GM23338 (cell line): ENCODE measurements around the gene PSMG4. TPM values are rescaled to one million over a fixed set of nuclear protein-coding genes. Genes with fewer than 3 reads are reported as not detected.

ENCODE experiments used
- ATAC-seq: fragments of 200-7000 bp; cut with Tn5 transposase; 3 replicates; pipeline ENCODE4 v1.9.1; 2020
- DNase-seq: peaks from one replicate; pipeline ENCODE4 v3.0.0-alpha.2; 2015; ENCODE audit warnings: low spot score
- H2AFZ ChIP-seq: fragments of 200-600 bp; sonication (generic); 2 replicates; pipeline ENCODE4 v1.8.0; 2016; ENCODE audit warnings: antibody characterized with exemption, mild to moderate bottlenecking, moderate library complexity
- H3F3A ChIP-seq: fragments of 200-600 bp; sonication (generic); replicated peaks from 2 replicates; pipeline ENCODE4 v1.8.0; 2017; ENCODE audit warnings: antibody characterized with exemption, mixed run types, low read depth
- H3K27ac ChIP-seq: fragments of 200-600 bp; sonication (generic); 2 replicates; pipeline ENCODE4 v1.6.1; 2016; ENCODE audit warnings: low read depth
- H3K27me3 ChIP-seq: fragments of 200-600 bp; sonication (generic); 2 replicates; pipeline ENCODE4 v1.8.0; 2016; ENCODE audit warnings: mild to moderate bottlenecking, mixed run types, moderate library complexity; ENCODE audit not compliant: insufficient read depth
- H3K36me3 ChIP-seq: fragments of 200-600 bp; sonication (generic); 2 replicates; pipeline ENCODE4 v1.8.0; 2016; ENCODE audit warnings: mild to moderate bottlenecking; ENCODE audit not compliant: insufficient read depth
- H3K4me1 ChIP-seq: fragments of 200-600 bp; sonication (generic); 2 replicates; pipeline ENCODE4 v1.8.0; 2016; ENCODE audit warnings: mild to moderate bottlenecking, moderate library complexity; ENCODE audit not compliant: insufficient read depth
- H3K4me2 ChIP-seq: fragments of 200-600 bp; sonication (generic); 2 replicates; pipeline ENCODE4 v1.7.1; 2017; ENCODE audit warnings: mixed run types
- H3K4me3 ChIP-seq: fragments of 200-600 bp; sonication (generic); 2 replicates; pipeline ENCODE4 v1.6.1; 2016; ENCODE audit warnings: mixed run types
- H3K79me2 ChIP-seq: fragments of 200-600 bp; sonication (generic); replicated peaks from 2 replicates; pipeline ENCODE4 v1.8.0; 2017; ENCODE audit warnings: mild to moderate bottlenecking; ENCODE audit not compliant: insufficient read depth
- H3K9me2 ChIP-seq: fragments of 200-600 bp; sonication (generic); 2 replicates; pipeline ENCODE4 v1.8.0; 2017; ENCODE audit not compliant: insufficient read depth
- H4K20me1 ChIP-seq: fragments of 200-600 bp; sonication (generic); replicated peaks from 2 replicates; pipeline ENCODE4 v1.8.0; 2017; ENCODE audit warnings: mild to moderate bottlenecking; ENCODE audit not compliant: insufficient read depth
- H3K27ac Mint-ChIP-seq: 2 replicates; pipeline ENCODE4 v1.8.0; 2020; ENCODE audit warnings: inconsistent platforms, mild to moderate bottlenecking, moderate library complexity, mixed read lengths
- H3K27me3 Mint-ChIP-seq: 3 replicates; pipeline ENCODE4 v1.8.0; 2022; ENCODE audit warnings: low read depth, mild to moderate bottlenecking, moderate library complexity, mixed read lengths, inconsistent platforms; ENCODE audit not compliant: insufficient read depth, poor library complexity
- H3K36me3 Mint-ChIP-seq: 3 replicates; pipeline ENCODE4 v1.8.0; 2021; ENCODE audit warnings: low read depth, mild to moderate bottlenecking, inconsistent platforms, moderate library complexity, mixed read lengths
- H3K4me1 Mint-ChIP-seq: 3 replicates; pipeline ENCODE4 v1.8.0; 2020; ENCODE audit warnings: mild to moderate bottlenecking, inconsistent platforms, mixed read lengths
- H3K4me3 Mint-ChIP-seq: 3 replicates; pipeline ENCODE4 v1.8.0; 2021; ENCODE audit warnings: moderate library complexity, mild to moderate bottlenecking, inconsistent platforms, mixed read lengths
- H3K9me3 Mint-ChIP-seq: 3 replicates; pipeline ENCODE4 v1.8.0; 2020; ENCODE audit warnings: moderate library complexity, mild to moderate bottlenecking, inconsistent platforms, mixed read lengths
- CREB1 ChIP-seq: fragments of 250-450 bp; sonication (Bioruptor Pico); IDR thresholded peaks from 2 replicates; pipeline ENCODE4 v1.5.0; 2020; ENCODE audit warnings: low read depth, mild to moderate bottlenecking, moderate library complexity
- CTCF ChIP-seq, 2 experiments: fragments of 200-600 bp in 1 of 2; sonication (generic) in 1 of 2; conservative IDR thresholded peaks; 2 replicates each; pipeline versions ENCODE4 v1.5.1 to v1.6.1; 2016 to 2017; ENCODE audit warnings: antibody characterized with exemption in 2 of 2, low read depth in 2 of 2, mild to moderate bottlenecking in 2 of 2, moderate library complexity in 1 of 2
- EZH2 ChIP-seq: fragments of 200-600 bp; sonication (generic); IDR thresholded peaks from one replicate; pipeline ENCODE4 v1.8.0; 2017; ENCODE audit warnings: antibody characterized with exemption, mild to moderate bottlenecking, low read depth; ENCODE audit not compliant: unreplicated experiment
- EZH2phosphoT487 ChIP-seq: fragments of 200-600 bp; sonication (generic); IDR thresholded peaks from one replicate; pipeline ENCODE4 v1.8.1; 2018; ENCODE audit warnings: antibody characterized with exemption; ENCODE audit not compliant: unreplicated experiment
- JUNB ChIP-seq: IDR thresholded peaks from one replicate; pipeline ENCODE4 v1.6.1; 2016; ENCODE audit warnings: antibody characterized with exemption; ENCODE audit not compliant: unreplicated experiment
- NANOG ChIP-seq: IDR thresholded peaks from 2 replicates; pipeline ENCODE4 v1.6.1; 2016; ENCODE audit warnings: antibody characterized with exemption, borderline replicate concordance
- POLR2AphosphoS5 ChIP-seq: IDR thresholded peaks from 2 replicates; pipeline ENCODE4 v1.6.1; 2016; ENCODE audit warnings: antibody characterized with exemption, low read depth
- REST ChIP-seq: IDR thresholded peaks from one replicate; pipeline ENCODE4 v1.6.1; 2018; ENCODE audit warnings: antibody characterized with exemption; ENCODE audit not compliant: unreplicated experiment
- STAT1 ChIP-seq: IDR thresholded peaks from one replicate; pipeline ENCODE4 v1.6.1; 2016; ENCODE audit warnings: antibody characterized with exemption; ENCODE audit not compliant: unreplicated experiment
- ZNF114 ChIP-seq: fragments of 250-450 bp; sonication (Bioruptor Pico); IDR thresholded peaks from 2 replicates; pipeline ENCODE4 v1.5.0; 2020; ENCODE audit warnings: mild to moderate bottlenecking, moderate library complexity
- ZNF331 ChIP-seq: fragments of 250-450 bp; sonication (Bioruptor Pico); IDR thresholded peaks from 2 replicates; pipeline ENCODE4 v1.5.0; 2020; ENCODE audit warnings: low read depth, mild to moderate bottlenecking, moderate library complexity
- polyA plus RNA-seq: library from polyadenylated mRNA; unstranded; fragments of >200 nt; fragmentation: Nextera tagmentation; extraction: Ambion mirVana; gene quantifications from 2 replicates; pipeline ENCODE4 v1.2.1, GENCODE V29; 2016
- total RNA-seq: library from RNA; depleted of rRNA; stranded (reverse); fragments of >200 nt; shearing (Covaris generic); gene quantifications from 2 replicates; pipeline ENCODE4 v1.2.3, GENCODE V29; 2014

PSMG4 gene
- total and polyA plus RNA-seq, 2 experiments from 2014 or later = 37.2 to 168 TPM

- TF ChIP-seq REST (no peak), EZH2 (no peak), CREB1 (CRISPR knock-in tag) (no peak), NANOG (no peak), ZNF114 (CRISPR knock-in tag) (no peak), POLR2AphosphoS5 (no peak)
Measured at GRCh38 chr6:3285049-3285639, 26.4 kb downstream of the PSMG4 start (continued).

- Mint-ChIP-seq H3K4me3 (no peak overlapping the region), H3K9me3 (no peaks in the 10 kb centered on the region), H3K27me3 (peaks cover 12% of the 10 kb centered on the region), H3K4me1 (peaks cover 34% of the 10 kb centered on the region), H3K27ac (no peak overlapping the region), H3K36me3 (peaks cover 82% of the 10 kb centered on the region)
- ATAC-seq (no peak), DNase-seq (no peak)
- Histone ChIP-seq H3F3A (peaks cover 8% of the 10 kb centered on the region; the same call in 1 of the 2 replicates), H3K36me3 (peaks cover 4% of the 10 kb centered on the region; the same call in 1 of the 2 replicates), H3K27ac (no peak overlapping the region), H4K20me1 (no peaks in the 10 kb centered on the region), H3K4me2 (no peak overlapping the region), H3K79me2 (no peaks in the 10 kb centered on the region), H3K9me2 (no peaks in the 10 kb centered on the region), H3K27me3 (no peaks in the 10 kb centered on the region), H2AFZ (no peak overlapping the region), H3K4me1 (peaks cover 21% of the 10 kb centered on the region), H3K4me3 (no peak overlapping the region)
- no peak for TF ChIP-seq NANOG
- no peak for TF ChIP-seq CREB1 (CRISPR knock-in tag)
- TF ChIP-seq STAT1 = no peak
- TF ChIP-seq ZNF331 (CRISPR knock-in tag) = no peak
- no peak for TF ChIP-seq EZH2
- TF ChIP-seq ZNF114 (CRISPR knock-in tag) = no peak
- TF ChIP-seq EZH2phosphoT487 = no peak
- TF ChIP-seq POLR2AphosphoS5 = no peak
- no peak for TF ChIP-seq REST
- no peak for TF ChIP-seq CTCF (conservative IDR thresholded peaks at IDR 0.05; ENCODE audit: low read depth in 2 of 2)
- no peak for TF ChIP-seq JUNB
Measured at GRCh38 chr6:3285732-3286131, 27.0 kb downstream of the PSMG4 start.
